Stimulated activated CD4-positive, alpha-beta T cell treated with anti-CD3 and anti-CD28 coated beads, Interleukin-12 subunit alpha, Interleukin-12 subunit beta, amount 100 ng/mL, for 48 hours (primary cell): ENCODE data around the gene ASIC3.

Experiments used
- DNase-seq, 3 donors: peaks; one replicate each; pipeline ENCODE4 v3.0.0-alpha.2; 2020; ENCODE audit warnings: low read depth in 2 of 3, low spot score in 1 of 3

ASIC3 gene

DNA sequence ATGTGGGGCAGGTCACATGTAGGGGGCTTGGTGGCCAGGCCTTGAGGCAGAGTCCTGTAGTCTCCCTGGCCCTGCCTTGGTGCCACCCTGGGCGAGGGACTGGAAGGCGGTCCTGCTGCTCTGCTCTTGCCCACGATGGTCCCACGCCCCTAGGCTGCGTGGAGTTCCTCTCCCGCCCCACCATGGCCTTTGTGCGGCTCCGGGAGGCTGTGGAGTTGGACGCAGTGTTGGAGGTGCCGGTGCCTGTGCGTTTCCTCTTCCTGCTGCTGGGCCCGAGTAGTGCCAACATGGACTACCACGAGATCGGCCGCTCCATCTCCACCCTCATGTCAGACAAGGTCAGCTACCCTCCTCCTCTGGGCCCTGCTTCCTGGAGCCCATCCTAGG lies 22.2 kb downstream of the ASIC3 start:
- DNase-seq, result no peak

GRCh38 chr7:151071032-151071866 lies 22.9 kb downstream of the ASIC3 start:
- DNase-seq, result no peak

- no peak for DNase-seq
Measured at GRCh38 chr7:151073990-151074389, 25.7 kb downstream of the ASIC3 start.

- no peak for DNase-seq
Measured at GRCh38 chr7:151074817-151075661, 26.7 kb downstream of the ASIC3 start.

DNA sequence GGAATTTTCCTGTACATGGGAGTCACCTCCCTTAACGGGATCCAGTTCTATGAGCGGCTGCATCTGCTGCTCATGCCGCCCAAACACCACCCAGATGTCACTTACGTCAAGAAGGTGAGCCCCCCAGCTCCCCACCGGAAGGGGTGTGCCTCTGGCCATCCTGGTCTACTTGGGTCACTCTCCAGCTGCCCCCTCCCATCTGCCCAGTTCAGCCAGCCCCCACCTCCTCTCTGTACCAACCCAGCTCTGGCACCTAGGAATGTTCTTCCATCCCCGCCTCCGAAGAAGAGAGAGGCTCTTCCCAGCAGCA lies 27.3 kb downstream of the ASIC3 start:
- DNase-seq, result no peak

DNA sequence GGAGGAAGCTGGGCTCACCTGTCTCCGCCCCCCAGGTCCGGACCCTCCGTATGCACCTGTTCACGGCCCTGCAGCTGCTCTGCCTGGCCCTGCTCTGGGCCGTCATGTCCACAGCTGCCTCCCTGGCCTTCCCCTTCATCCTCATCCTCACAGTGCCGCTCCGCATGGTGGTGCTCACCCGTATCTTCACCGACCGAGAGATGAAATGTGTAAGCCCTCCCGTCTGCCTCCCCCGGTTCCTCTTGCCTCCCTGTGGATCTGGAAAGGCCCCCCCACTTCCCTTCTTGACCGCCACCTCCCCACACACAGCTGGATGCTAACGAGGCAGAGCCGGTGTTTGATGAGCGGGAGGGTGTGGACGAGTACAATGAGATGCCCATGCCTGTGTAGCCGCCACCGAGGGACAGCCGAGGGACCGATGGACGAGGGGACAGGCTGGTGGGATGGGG lies 27.7 kb downstream of the ASIC3 start:
- no peak for DNase-seq

DNA sequence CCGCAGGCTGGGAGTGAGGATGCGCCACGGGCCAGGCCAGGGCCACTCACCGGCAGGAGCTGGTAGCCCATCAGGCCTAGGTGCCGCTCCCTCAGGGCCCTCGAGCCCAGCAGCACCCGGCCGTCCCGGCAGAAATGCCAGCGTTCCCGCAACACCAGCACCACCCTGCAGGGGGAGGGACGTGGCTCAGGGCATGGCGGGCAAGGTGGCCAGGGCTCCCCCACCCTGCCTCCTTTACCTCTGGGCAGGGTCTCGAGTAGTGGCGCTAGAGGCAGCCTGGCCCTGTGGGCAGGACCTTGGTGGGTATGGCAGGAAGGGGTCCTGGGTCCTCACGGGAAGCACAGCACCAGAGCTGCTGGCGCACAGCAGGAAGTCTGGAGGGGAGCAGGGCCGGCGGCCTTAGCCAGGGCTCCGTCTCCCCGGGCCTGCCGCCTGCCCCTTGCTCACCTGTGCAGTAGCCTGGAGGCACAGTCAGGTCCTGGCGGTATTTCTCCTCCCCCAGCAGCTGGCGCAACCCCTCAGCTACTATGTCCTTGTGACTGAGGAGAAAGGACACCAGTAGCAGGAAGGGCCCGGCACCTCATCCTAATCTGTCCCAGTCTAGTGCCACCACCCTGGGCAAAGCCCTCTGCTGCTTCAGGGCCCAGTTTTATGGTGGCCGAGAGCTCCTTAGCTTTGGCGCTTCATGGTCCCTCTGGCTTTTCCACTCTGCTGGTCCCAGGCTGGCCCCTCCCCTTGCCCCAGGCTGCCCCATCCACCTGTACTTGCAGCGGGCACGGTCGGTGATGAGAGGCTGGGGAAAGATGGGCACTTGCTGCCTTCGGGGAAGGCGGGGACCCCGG lies 28.8 kb downstream of the ASIC3 start:
- DNase-seq, result no peak

DNA sequence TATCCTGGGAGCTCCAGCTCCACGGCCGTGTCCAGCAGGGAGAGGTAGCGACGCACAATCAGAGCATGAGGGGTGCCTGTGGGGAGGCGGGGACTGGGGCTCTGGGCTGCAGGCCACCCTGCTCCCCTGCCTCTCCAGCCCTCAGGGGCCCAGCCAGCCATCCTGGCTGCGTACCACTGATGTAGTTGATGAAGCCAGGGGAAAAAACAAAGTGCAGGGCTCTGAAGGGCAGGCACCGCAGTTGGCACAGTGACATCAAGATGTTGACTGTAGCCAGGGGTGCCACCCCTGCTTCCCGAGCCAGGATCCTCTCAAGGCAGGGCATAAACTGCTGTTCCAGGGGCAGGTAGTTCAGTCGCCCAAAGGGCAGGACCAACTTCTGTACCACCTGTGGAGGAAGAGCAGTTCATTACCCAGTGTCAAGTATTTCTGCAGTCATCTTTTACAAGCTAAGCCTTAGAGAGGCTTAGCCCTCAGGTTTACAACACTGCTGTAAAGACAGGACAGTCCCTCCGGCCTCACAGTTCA lies 29.4 kb downstream of the ASIC3 start:
- no peak for DNase-seq

- no peak for DNase-seq
Measured at GRCh38 chr7:151078233-151079040, 30.1 kb downstream of the ASIC3 start.

GRCh38 chr7:151079199-151079910 lies 31.0 kb downstream of the ASIC3 start:
- no peak for DNase-seq

GRCh38 chr7:151080067-151080521 lies 31.8 kb downstream of the ASIC3 start:
- DNase-seq, result no peak

DNA sequence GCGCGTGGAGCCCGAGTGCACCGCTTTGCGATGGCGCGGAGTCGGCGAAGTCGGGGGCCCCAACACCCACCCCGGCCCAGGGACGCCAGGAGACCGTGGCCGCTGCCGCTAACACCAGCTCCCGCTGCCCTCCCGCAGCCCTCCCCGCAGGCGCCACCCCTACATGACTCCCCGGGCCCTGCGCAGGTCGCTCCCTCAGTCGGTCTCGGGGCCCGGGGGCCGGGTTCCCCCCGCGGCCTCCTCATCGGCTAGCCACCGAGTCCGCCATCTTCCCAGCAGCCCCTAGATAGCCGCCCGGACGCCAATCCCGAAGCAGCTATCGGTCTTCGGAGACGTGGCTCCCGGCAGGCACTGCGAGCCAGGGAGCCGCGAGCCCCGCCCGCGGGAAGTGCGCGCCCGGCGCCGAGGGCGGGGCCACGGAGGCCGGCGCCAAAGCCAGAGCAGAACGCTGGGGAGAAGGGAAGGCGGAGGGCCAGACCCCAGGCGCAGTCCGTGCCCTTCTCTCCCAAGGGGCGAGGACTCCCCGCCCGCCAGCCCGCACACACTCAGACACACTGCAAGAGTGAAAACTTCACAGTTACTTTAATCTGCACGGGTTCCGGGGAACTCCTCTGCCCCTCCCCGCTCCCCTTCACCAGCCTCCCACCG lies 32.3 kb downstream of the ASIC3 start, which contains the start of gene FASTK:
Gene FASTK (minus strand): TSS at position 288 of the 648 bp plus-strand sequence. CDS start 43 bp downstream, at position 245.
- DNase-seq, result peak; percentile 74 to 84 (median 81)

GRCh38 chr7:151081170-151082101 lies 33.1 kb downstream of the ASIC3 start:
- no peak for DNase-seq

DNA sequence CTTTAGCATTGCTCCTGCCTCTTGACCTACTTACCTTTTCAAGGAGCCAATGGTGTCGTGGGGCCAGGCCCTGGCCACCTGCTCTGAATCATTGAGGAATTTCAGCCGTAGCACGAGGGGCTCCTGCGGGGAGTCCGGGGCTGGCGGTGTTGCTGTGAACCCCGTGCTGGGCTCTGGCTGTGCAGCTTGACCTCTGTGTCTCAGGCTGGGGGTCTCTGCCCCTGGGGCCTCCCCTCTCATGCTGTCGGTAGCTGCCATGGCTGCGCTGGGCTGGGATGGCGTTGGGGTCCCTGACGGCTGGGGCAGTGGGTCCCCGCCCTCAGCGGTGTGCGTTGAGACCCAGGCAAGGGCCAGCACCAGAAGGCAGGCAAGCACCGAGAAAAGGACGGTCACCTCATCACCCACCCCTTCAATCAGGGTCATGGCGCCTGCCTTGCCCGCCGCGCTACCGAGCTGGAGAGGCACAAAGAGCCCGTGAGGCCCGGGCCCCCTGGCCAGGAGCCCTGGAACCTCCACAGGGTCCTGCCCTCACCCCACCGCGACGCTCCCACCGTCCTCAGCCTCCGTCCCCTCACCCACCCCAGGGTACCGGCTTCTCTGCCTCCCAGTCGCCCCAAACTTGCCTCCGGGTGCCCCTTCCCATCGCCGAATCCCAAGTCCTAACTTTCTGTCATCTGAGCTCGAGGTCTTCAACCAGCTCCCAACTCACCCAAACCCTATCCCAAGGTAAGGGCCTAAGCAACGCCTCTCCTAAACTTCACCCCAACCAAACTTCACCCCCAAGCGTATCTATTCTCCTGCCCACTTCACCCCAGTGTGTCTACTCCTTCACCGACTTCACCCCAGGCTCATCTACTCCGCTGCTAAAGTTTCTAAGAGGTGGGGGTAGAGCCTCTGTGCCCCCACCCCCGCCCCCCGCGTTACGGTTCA lies 34.1 kb downstream of the ASIC3 start:
- DNase-seq, result no peak

GRCh38 chr7:151083071-151083823 lies 34.9 kb downstream of the ASIC3 start, which contains the start of gene TMUB1:
TSS of gene TMUB1 (minus strand) at chr7:151083493. CDS start at chr7:151082563, 930 bp downstream.
- DNase-seq, result peak; percentile 60 to 78 (median 64)

DNA sequence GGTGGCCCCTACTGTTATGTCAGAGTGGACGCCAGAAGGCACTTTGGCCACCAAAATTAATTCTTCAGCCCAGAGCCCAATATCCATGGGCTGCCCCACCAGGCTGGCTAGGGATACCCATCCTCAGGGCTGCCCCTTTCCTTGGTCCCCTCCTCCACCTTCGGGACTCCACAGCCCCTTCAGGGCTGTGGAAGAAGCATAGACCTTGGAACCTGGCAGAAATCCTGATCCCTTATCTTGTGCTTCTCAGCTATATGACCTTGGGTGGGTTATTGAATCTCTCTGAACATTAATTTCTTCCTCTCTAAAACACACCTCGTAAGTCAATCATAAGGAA lies 35.5 kb downstream of the ASIC3 start:
- no peak for DNase-seq
